NCI-H2227 treated with DMSO at 0.1 percent for 48 hours (cell line): ENCODE measurements around the gene PHF21B.

ENCODE experiments used
- DNase-seq: peaks from one replicate; lab custom pipeline; 2025; lab: John Stamatoyannopoulos, UW

The PHF21B gene

GRCh38 chr22:45013138-45013537 lies 3.3 kb upstream of the PHF21B start:
- no peak for DNase-seq

GRCh38 chr22:45010532-45010900 lies 711 bp upstream of the PHF21B start:
- DNase-seq: no peak

- no peak for DNase-seq
Measured at GRCh38 chr22:45008751-45009605, 827 bp downstream of the PHF21B start.

- peak; percentile 5 for DNase-seq
Measured at GRCh38 chr22:45008186-45008681, 1.6 kb downstream of the PHF21B start.

GRCh38 chr22:45007391-45008185 lies 2.2 kb downstream of the PHF21B start:
- peak; percentile 70 for DNase-seq

- DNase-seq: peak; percentile 70
Measured at GRCh38 chr22:45006964-45007390, 2.8 kb downstream of the PHF21B start.

GRCh38 chr22:45006111-45006963 lies 3.5 kb downstream of the PHF21B start:
- peak; percentile 42 for DNase-seq

GRCh38 chr22:45001653-45002052 lies 8.2 kb downstream of the PHF21B start:
- no peak for DNase-seq

GRCh38 chr22:45000330-45000729 lies 9.5 kb downstream of the PHF21B start:
- no peak for DNase-seq

- no peak for DNase-seq
Measured at GRCh38 chr22:44999687-45000086, 10.1 kb downstream of the PHF21B start.

- DNase-seq: no peak
Measured at GRCh38 chr22:44999231-44999630, 10.6 kb downstream of the PHF21B start.

GRCh38 chr22:44998296-44998695 lies 11.5 kb downstream of the PHF21B start:
- no peak for DNase-seq

- no peak for DNase-seq
Measured at GRCh38 chr22:44997060-44997459, 12.7 kb downstream of the PHF21B start.

GRCh38 chr22:44996648-44997047 lies 13.2 kb downstream of the PHF21B start:
- no peak for DNase-seq

GRCh38 chr22:44996120-44996519 lies 13.7 kb downstream of the PHF21B start:
- peak; percentile 5 for DNase-seq

GRCh38 chr22:44995715-44996114 lies 14.1 kb downstream of the PHF21B start:
- DNase-seq: no peak

- peak; percentile 43 for DNase-seq
Measured at GRCh38 chr22:44995105-44995514, 14.7 kb downstream of the PHF21B start.

GRCh38 chr22:44994399-44995104 lies 15.3 kb downstream of the PHF21B start:
- no peak for DNase-seq

GRCh38 chr22:44992166-44992565 lies 17.6 kb downstream of the PHF21B start:
- DNase-seq: no peak

GRCh38 chr22:44991218-44991617 lies 18.6 kb downstream of the PHF21B start:
- no peak for DNase-seq

GRCh38 chr22:44990810-44991209 lies 19.0 kb downstream of the PHF21B start:
- DNase-seq: no peak
